HepG2 (cell line): ENCODE data around the gene WWTR1. TPM values are rescaled to one million over a fixed set of nuclear protein-coding genes. Genes with fewer than 3 reads are reported as not detected.
A peak's percentile ranks its signal among the peaks of the same experiment; 100 is the strongest.

Experiments
- ATAC-seq: fragments of 200-7000 bp; cut with Tn5 transposase; 3 replicates; pipeline ENCODE4 v1.9.1; 2020; ENCODE audit warnings: mild to moderate bottlenecking, moderate library complexity
- BruUV-seq: library from RNA; stranded (reverse); fragments of 400-500 nt; replicated peaks from 2 replicates; lab custom pipeline; 2021; lab: Mats Ljungman, UMichigan
- CTCF ChIA-PET: fragments of 300-600 bp; formaldehyde crosslinking; extraction: SDS; loops from one replicate; lab custom pipeline; 2021; ENCODE audit warnings: low total read pairs, inconsistent platforms, low intra/inter-chr PET ratio; lab: Yijun Ruan, JAX
- POLR2A ChIA-PET: fragments of 350-600 bp; sonication (Branson Sonifier 250); formaldehyde crosslinking; loops from one replicate; lab custom pipeline; 2020; ENCODE audit warnings: antibody characterized with exemption, inconsistent platforms; lab: Yijun Ruan, JAX
- DNase-seq: peaks from one replicate; pipeline ENCODE4 v3.0.0-alpha.2; 2015; ENCODE audit warnings: low spot score
- FAIRE-seq: peaks from 3 replicates; lab custom pipeline; 2011; peaks lifted over from hg19 to GRCh38; lab: Jason Lieb, UNC
- H2AFZ ChIP-seq: one replicate; pipeline ENCODE4 v1.6.1; 2011; ENCODE audit warnings: low read length, inconsistent platforms
- H3K27ac ChIP-seq: fragments of 300-600 bp; 3 replicates; pipeline ENCODE4 v1.8.0; 2011; ENCODE audit warnings: mixed run types, mild to moderate bottlenecking, mixed read lengths, low read length, inconsistent platforms; ENCODE audit not compliant: insufficient read depth; ENCODE audit errors: extremely low read length
- H3K27me3 ChIP-seq, 2 experiments: fragments of 200-600 bp in 1 of 2; 2 replicates in 1 of 2; 3 replicates in 1 of 2; pipeline versions ENCODE4 v1.6.0 to v1.8.0; 2011; ENCODE audit warnings: low read length in 2 of 2, mild to moderate bottlenecking in 2 of 2, moderate library complexity in 2 of 2, inconsistent platforms in 1 of 2; ENCODE audit not compliant: insufficient read depth in 2 of 2, control insufficient read depth in 1 of 2
- H3K36me3 ChIP-seq, 2 experiments: fragments of 200-600 bp in 1 of 2; replicated peaks in 1 of 2; 2 replicates in 1 of 2; 3 replicates in 1 of 2; pipeline versions ENCODE4 v1.5.1 to v1.8.0; 2011; ENCODE audit warnings: low read length in 2 of 2, inconsistent platforms in 1 of 2; ENCODE audit not compliant: insufficient read depth in 2 of 2, control insufficient read depth in 1 of 2
- H3K4me1 ChIP-seq: 2 replicates; pipeline ENCODE4 v1.5.1; 2012; ENCODE audit warnings: low read length, inconsistent platforms; ENCODE audit not compliant: insufficient read depth
- H3K4me2 ChIP-seq: 2 replicates; pipeline ENCODE4 v1.6.0; 2011; ENCODE audit warnings: low read depth, low read length, inconsistent platforms
- H3K4me3 ChIP-seq, 3 experiments: fragments of 200-600 bp in 1 of 3; sonication (generic), shearing (Covaris generic) in 1 of 3; replicated peaks in 1 of 3; 2 replicates each; pipeline ENCODE4 v1.5.1; 2011 to 2016; ENCODE audit warnings: low read length in 3 of 3, inconsistent platforms in 2 of 3, low read depth in 2 of 3, mild to moderate bottlenecking in 2 of 3, control low read depth in 1 of 3, mixed read lengths in 1 of 3; ENCODE audit not compliant: insufficient read depth in 1 of 3
- H3K79me2 ChIP-seq: one replicate; pipeline ENCODE4 v1.6.1; 2011; ENCODE audit warnings: low read length, inconsistent platforms; ENCODE audit not compliant: insufficient read depth
- H3K9ac ChIP-seq: 2 replicates; pipeline ENCODE4 v1.6.0; 2011; ENCODE audit warnings: mild to moderate bottlenecking, low read depth, low read length, inconsistent platforms; ENCODE audit not compliant: insufficient read depth
- H3K9me3 ChIP-seq: 2 replicates; pipeline ENCODE4 v1.5.1; 2012; ENCODE audit warnings: mild to moderate bottlenecking, low read length
- H4K20me1 ChIP-seq: 2 replicates; pipeline ENCODE4 v1.6.0; 2011; ENCODE audit warnings: inconsistent platforms, mild to moderate bottlenecking, low read length, moderate library complexity; ENCODE audit not compliant: insufficient read depth
- ATF7 ChIP-seq, 2 experiments: fragments of 450-650 bp in 1 of 2; sonication (generic) in 1 of 2; formaldehyde crosslinking in 1 of 2; IDR thresholded peaks; 2 replicates each; pipeline versions ENCODE4 v1.4.0 to v1.6.1; 2016 to 2020; ENCODE audit warnings: antibody characterized with exemption in 1 of 2, mild to moderate bottlenecking in 1 of 2, missing genetic modification reagents in 1 of 2
- PRDM4 ChIP-seq: sonication (generic); formaldehyde crosslinking; IDR thresholded peaks from 2 replicates; pipeline ENCODE4 v1.9.0; 2021; ENCODE audit warnings: missing genetic modification reagents, borderline replicate concordance
- SUZ12 ChIP-seq: fragments of 150-350 bp; IDR thresholded peaks from 2 replicates; pipeline ENCODE4 v1.6.1; 2014; ENCODE audit warnings: low read depth, low read length
- ZFP90 ChIP-seq: sonication (generic); formaldehyde crosslinking; IDR thresholded peaks from 2 replicates; pipeline ENCODE4 v1.8.0; 2022; ENCODE audit warnings: missing genetic modification reagents, mild to moderate bottlenecking, inconsistent platforms, borderline replicate concordance
- WGBS: methylation state at CpG from one replicate; pipeline ENCODE4 v1.1.6; 2017; ENCODE audit warnings: low lambda C conversion rate; 5-methylcytosine and 5-hydroxymethylcytosine counted together
- in situ Hi-C: cut with HindIII; loops from 2 replicates; pipeline ENCODE4 v1.10.0; 2017; ENCODE audit warnings: low pct_unique_long_range_greater_than_20kb; ENCODE audit not compliant: extremely low pct_ligation_motif_present
- intact Hi-C: fragments of 100-400 bp; cut with micrococcal nuclease; formaldehyde crosslinking; loops from one replicate; pipeline ENCODE4 v1.10.0; 2022; ENCODE audit not compliant: unreplicated experiment
- polyA plus RNA-seq, 8 experiments: library from polyadenylated mRNA; depleted of rRNA in 3 of 8; stranded (reverse) in 7 of 8; unstranded in 1 of 8; fragments of >200 nt; fragmentation: Illumina TruSeq in 4 of 8; extraction: Trizol in 4 of 8; gene quantifications; 2 replicates each; pipeline versions ENCODE4 v1.2.1 to v1.2.3, GENCODE V29; 2011 to 2016; ENCODE audit warnings: low read depth in 4 of 8, missing spikeins in 1 of 8, mixed read lengths in 1 of 8; ENCODE audit not compliant: insufficient read depth in 1 of 8
- total RNA-seq, 5 experiments: library from RNA; depleted of rRNA; stranded (reverse); fragments of >200 nt; fragmentation: Illumina TruSeq; extraction: Trizol; gene quantifications; 2 replicates each; pipeline ENCODE4 v1.2.3, GENCODE V29; 2016; ENCODE audit warnings: low read depth in 1 of 5
- TF ChIP-seq, protein P1 (sequence below): IDR thresholded peaks from 2 replicates; pipeline ENCODE4 v1.6.1; 2016; ENCODE audit warnings: low read depth, borderline replicate concordance

WWTR1 gene
- total and polyA plus RNA-seq, 2 of the 13 experiments (the other 11 are each of a cell fraction or from before 2014, with no cell fraction given), result 19.7 to 139 TPM

DNA sequence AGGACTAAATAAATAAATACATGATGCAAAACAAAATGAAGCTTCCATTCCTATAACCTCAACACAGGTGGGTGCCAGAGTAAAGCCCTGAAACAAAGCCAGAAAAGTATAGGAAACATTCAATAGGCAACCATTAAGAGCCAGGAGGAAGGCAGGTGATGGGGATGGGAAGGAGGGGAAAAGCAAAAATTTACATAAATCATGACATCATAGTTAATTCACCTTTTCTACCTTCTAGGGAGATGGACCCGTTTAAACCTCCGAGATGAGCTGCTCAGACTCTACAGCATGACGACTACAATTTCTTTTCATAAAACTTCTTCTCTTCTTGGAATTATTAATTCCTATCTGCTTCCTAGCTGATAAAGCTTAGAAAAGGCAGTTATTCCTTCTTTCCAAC is 155.4 kb downstream of the WWTR1 start:
- no peak overlapping the region for H3K9ac ChIP-seq
- no peak overlapping the region for H2AFZ ChIP-seq
- intact Hi-C loops (no loop called here), in situ Hi-C loops (no loop called here)
- DNase-seq (no peak), FAIRE-seq (no peak), ATAC-seq (no peak)
- no peaks in the 10 kb centered on the region for H3K79me2 ChIP-seq
- ChIA-PET CTCF (no interaction called here), POLR2A (no interaction called here)
- no peak overlapping the region for H3K27ac ChIP-seq
- H3K4me2 ChIP-seq, result no peak overlapping the region
- 56% methylated on average over 3 of the region's 3 CpGs for WGBS
- H3K4me1 ChIP-seq, result peaks cover 12% of the 10 kb centered on the region
- no peaks in the 10 kb centered on the region for H3K9me3 ChIP-seq
- TF ChIP-seq ATF7 (IDR thresholded peaks at IDR 0.05) (peak; percentile 91), ATF7 (CRISPR knock-in tag; IDR thresholded peaks at IDR 0.05) (no peak), ZFP90 (CRISPR knock-in tag) (no peak)
- BruUV-seq, result no TSS peak
- H3K36me3 ChIP-seq, result no peaks in the 10 kb centered on the region
- no peaks in the 10 kb centered on the region; a peak in 1 of 5 replicates for H3K27me3 ChIP-seq
- no peak overlapping the region for H3K4me3 ChIP-seq
- no peaks in the 10 kb centered on the region for H4K20me1 ChIP-seq

DNA sequence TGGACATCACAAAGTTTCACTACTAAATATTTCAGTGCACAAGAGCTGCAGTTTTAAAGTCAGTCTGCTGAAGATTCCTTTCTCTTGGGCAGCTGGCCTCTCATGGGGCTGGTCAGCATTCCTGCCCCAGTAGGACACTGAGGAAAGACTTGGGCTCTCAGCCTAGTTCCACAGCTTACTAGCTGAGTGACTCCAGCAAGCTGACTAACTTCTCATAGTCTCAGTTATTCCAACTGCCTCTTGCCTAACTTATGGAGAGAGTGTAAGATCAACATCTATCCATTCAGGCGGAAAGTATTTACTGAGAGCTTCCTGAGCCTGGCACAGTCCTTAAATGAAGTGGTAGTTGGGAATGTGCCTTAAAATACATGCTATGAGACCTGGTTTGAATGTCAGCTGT is 156.3 kb downstream of the WWTR1 start:
- TF ChIP-seq SUZ12, result no peak
- no peak for TF ChIP-seq PRDM4 (CRISPR knock-in tag)
- TF ChIP-seq, protein P1, sequence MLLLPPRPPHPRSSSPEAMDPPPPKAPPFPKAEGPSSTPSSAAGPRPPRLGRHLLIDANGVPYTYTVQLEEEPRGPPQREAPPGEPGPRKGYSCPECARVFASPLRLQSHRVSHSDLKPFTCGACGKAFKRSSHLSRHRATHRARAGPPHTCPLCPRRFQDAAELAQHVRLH (CRISPR knock-in tag), result no peak
- DNase-seq (no peak), FAIRE-seq (no peak), ATAC-seq (no peak)
- in situ Hi-C loops, result no loop called here
- H2AFZ ChIP-seq, result no peak overlapping the region
- H3K4me2 ChIP-seq, result no peak overlapping the region
- H3K9ac ChIP-seq, result no peak overlapping the region
- H3K9me3 ChIP-seq, result no peaks in the 10 kb centered on the region
- no peak overlapping the region for H3K27ac ChIP-seq
- H3K4me3 ChIP-seq, result no peak overlapping the region
- no peaks in the 10 kb centered on the region for H3K36me3 ChIP-seq
- peaks cover 3% of the 10 kb centered on the region for H3K4me1 ChIP-seq
- WGBS, result 100% methylated on average over 1 of the region's 1 CpG
- CTCF ChIA-PET, result no interaction called here
- intact Hi-C loops, result no loop called here
- H3K27me3 ChIP-seq, result no peaks in the 10 kb centered on the region; a peak in 1 of 5 replicates
- no peaks in the 10 kb centered on the region for H3K79me2 ChIP-seq
- POLR2A ChIA-PET, result no interaction called here
- BruUV-seq, result no TSS peak
- no peaks in the 10 kb centered on the region for H4K20me1 ChIP-seq
